ENCODE data around the gene HRC.
"Not testable (repeated sequence)": the region's sequence is repeated elsewhere in the genome, so short reads cannot be mapped to it uniquely, and the experiment has no call there.

HRC gene

GRCh38 chr19:49148044-49148682 is 7.0 kb downstream of the HRC start:
- in situ Hi-C loops (cut with HindIII; ENCODE audit: low sequenced_read_pairs), result no loop called here
- DNase-seq (ENCODE audit: low read depth), result no peak
- no peak overlapping the region for H3K4me3 ChIP-seq (ENCODE audit: low read depth, low read length)
- TF ChIP-seq, protein P1, sequence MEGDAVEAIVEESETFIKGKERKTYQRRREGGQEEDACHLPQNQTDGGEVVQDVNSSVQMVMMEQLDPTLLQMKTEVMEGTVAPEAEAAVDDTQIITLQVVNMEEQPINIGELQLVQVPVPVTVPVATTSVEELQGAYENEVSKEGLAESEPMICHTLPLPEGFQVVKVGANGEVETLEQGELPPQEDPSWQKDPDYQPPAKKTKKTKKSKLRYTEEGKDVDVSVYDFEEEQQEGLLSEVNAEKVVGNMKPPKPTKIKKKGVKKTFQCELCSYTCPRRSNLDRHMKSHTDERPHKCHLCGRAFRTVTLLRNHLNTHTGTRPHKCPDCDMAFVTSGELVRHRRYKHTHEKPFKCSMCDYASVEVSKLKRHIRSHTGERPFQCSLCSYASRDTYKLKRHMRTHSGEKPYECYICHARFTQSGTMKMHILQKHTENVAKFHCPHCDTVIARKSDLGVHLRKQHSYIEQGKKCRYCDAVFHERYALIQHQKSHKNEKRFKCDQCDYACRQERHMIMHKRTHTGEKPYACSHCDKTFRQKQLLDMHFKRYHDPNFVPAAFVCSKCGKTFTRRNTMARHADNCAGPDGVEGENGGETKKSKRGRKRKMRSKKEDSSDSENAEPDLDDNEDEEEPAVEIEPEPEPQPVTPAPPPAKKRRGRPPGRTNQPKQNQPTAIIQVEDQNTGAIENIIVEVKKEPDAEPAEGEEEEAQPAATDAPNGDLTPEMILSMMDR (IDR thresholded peaks at IDR 0.05; ENCODE audit: low read depth, low read length, missing control alignments), result no peak

- H3K4me3 ChIP-seq (ENCODE audit: low read depth, low read length), result peak overlapping the region; percentile 14
- in situ Hi-C loops (cut with HindIII; ENCODE audit: low sequenced_read_pairs); DNase-seq (ENCODE audit: low read depth): not testable (repeated sequence)
Observed at GRCh38 chr19:49146408-49146770, 8.8 kb downstream of the HRC start.

DNA sequence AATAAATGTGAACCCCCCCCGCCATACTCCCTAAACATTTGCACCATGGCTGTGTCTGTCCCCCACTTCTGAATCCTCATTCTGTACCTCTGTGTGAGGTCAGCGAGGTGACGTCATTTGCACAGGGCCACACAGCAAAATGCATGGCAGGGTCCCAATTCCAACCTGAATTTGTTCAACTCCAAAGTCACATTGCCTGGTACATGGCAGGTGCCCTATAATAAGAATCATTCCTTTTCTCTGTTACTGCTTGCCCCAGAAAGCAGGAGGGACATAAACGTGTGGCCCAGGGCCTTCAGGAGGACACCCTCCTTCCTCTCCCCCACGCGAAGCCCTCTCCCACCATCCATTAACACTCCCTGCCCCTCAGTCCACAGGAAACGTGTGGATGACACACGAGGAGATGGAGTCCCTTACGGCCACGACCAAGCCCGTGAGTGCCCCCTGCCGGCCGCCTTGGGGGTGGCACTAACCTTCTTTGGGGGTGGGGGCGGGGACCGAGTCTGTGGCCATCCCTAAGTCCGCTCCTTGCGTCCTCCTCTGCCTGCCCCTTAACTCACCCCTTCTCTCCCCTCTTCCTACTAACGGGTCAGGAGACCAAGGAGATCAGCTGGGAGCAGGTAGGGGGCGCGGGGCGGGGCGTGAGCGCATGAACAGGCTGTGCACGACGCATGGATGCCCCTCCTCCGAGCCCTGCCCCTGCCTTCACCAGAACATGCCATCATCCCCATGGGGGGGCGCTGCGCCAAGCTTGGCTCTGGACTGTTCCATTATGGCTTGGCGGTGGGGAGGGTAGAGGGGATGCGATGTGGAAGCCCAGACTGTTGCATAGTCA is 9.4 kb downstream of the HRC start:
- H3K4me3 ChIP-seq (ENCODE audit: low read depth, low read length), result peak overlapping the region; percentile 14
- no peak for DNase-seq (ENCODE audit: low read depth)
- in situ Hi-C loops (cut with HindIII; ENCODE audit: low sequenced_read_pairs), result no loop called here
- TF ChIP-seq, protein P1 (IDR thresholded peaks at IDR 0.05; ENCODE audit: low read depth, low read length, missing control alignments), result peak; percentile 79

GRCh38 chr19:49142866-49143335 is 12.3 kb downstream of the HRC start:
- TF ChIP-seq, protein P1 (IDR thresholded peaks at IDR 0.05; ENCODE audit: low read depth, low read length, missing control alignments), result no peak
- in situ Hi-C loops (cut with HindIII; ENCODE audit: low sequenced_read_pairs), result no loop called here
- H3K4me3 ChIP-seq (ENCODE audit: low read depth, low read length), result peak overlapping the region; percentile 67
- DNase-seq (ENCODE audit: low read depth), result peak; percentile 75

GRCh38 chr19:49141352-49141751 is 13.8 kb downstream of the HRC start:
- TF ChIP-seq, protein P1 (IDR thresholded peaks at IDR 0.05; ENCODE audit: low read depth, low read length, missing control alignments), result no peak
- in situ Hi-C loops (cut with HindIII; ENCODE audit: low sequenced_read_pairs), result no loop called here
- no peak overlapping the region for H3K4me3 ChIP-seq (ENCODE audit: low read depth, low read length)
- no peak for DNase-seq (ENCODE audit: low read depth)

DNA sequence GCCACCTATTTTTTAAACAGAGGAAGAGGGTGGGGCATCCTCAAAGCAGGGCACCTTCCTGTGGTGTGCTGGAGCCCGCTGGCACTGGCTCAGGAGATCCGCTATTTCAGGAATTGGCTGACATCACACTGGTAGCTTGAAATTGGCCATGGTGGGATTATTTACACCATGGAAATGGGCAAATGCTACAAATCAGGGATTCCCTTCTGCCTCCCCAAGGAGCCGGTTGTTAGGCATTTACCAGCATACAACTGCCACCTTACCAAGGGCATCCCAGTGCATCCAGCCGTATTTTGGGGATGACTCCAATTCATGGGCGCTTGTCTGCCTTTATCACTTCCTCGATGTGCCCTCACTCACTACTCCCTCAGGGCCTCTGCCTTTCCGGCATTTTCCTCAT is 14.2 kb downstream of the HRC start:
- no peak overlapping the region for H3K4me3 ChIP-seq (ENCODE audit: low read depth, low read length)
- TF ChIP-seq, protein P1 (IDR thresholded peaks at IDR 0.05; ENCODE audit: low read depth, low read length, missing control alignments), result no peak
- in situ Hi-C loops (cut with HindIII; ENCODE audit: low sequenced_read_pairs), result no loop called here
- no peak for DNase-seq (ENCODE audit: low read depth)

GRCh38 chr19:49136771-49137171 is 18.4 kb downstream of the HRC start:
- TF ChIP-seq, protein P1 (IDR thresholded peaks at IDR 0.05; ENCODE audit: low read depth, low read length, missing control alignments), result no peak
- DNase-seq (ENCODE audit: low read depth), result no peak
- in situ Hi-C loops (cut with HindIII; ENCODE audit: low sequenced_read_pairs), result no loop called here
- H3K4me3 ChIP-seq (ENCODE audit: low read depth, low read length), result no peak overlapping the region
